ENCODE data around the gene BCHE. TPM values are rescaled to one million over a fixed set of nuclear protein-coding genes. Genes with fewer than 3 reads are reported as not detected.
A peak's percentile ranks its signal among the peaks of the same experiment; 100 is the strongest.

BCHE gene
- total and polyA plus RNA-seq, 2 experiments from 2014 or later, result 4.1 to 9.5 TPM

- WGBS (ENCODE audit: low lambda C conversion rate, missing lambda C conversion rate), result 67% methylated on average over 3 of the region's 3 CpGs
- no peak overlapping the region for H3K4me2 ChIP-seq
- peak; percentile 11 for DNase-seq (ENCODE audit: low spot score)
- H3K27ac ChIP-seq, result no peak overlapping the region
- no peak overlapping the region for H2AFZ ChIP-seq
- no peaks in the 10 kb centered on the region for H3K9me3 ChIP-seq (ENCODE audit: low read depth)
- no peak for TF ChIP-seq EZH2 (IDR thresholded peaks at IDR 0.05; ENCODE audit: borderline replicate concordance)
- TF ChIP-seq EZH2phosphoT487 (IDR thresholded peaks at IDR 0.05; ENCODE audit: low read depth, severe bottlenecking, unreplicated experiment), result no peak
- TF ChIP-seq, protein P1, sequence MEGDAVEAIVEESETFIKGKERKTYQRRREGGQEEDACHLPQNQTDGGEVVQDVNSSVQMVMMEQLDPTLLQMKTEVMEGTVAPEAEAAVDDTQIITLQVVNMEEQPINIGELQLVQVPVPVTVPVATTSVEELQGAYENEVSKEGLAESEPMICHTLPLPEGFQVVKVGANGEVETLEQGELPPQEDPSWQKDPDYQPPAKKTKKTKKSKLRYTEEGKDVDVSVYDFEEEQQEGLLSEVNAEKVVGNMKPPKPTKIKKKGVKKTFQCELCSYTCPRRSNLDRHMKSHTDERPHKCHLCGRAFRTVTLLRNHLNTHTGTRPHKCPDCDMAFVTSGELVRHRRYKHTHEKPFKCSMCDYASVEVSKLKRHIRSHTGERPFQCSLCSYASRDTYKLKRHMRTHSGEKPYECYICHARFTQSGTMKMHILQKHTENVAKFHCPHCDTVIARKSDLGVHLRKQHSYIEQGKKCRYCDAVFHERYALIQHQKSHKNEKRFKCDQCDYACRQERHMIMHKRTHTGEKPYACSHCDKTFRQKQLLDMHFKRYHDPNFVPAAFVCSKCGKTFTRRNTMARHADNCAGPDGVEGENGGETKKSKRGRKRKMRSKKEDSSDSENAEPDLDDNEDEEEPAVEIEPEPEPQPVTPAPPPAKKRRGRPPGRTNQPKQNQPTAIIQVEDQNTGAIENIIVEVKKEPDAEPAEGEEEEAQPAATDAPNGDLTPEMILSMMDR (IDR thresholded peaks at IDR 0.05; ENCODE audit: poor library complexity), result no peak
- H3K4me1 ChIP-seq (ENCODE audit: insufficient read depth), result peaks cover 3% of the 10 kb centered on the region
- H3K79me2 ChIP-seq, result no peaks in the 10 kb centered on the region
- no peaks in the 10 kb centered on the region for H4K20me1 ChIP-seq (ENCODE audit: insufficient read depth, poor library complexity, severe bottlenecking)
- H3K4me3 ChIP-seq, result no peak overlapping the region
- H3K36me3 ChIP-seq (replicated peaks; ENCODE audit: insufficient read depth, low read depth), result no peaks in the 10 kb centered on the region
- no peaks in the 10 kb centered on the region for H3K27me3 ChIP-seq
- no peaks in the 10 kb centered on the region for H3K9me2 ChIP-seq (replicated peaks; ENCODE audit: insufficient read depth)
These were observed 36.3 kb downstream of the BCHE start for GRCh38 chr3:165800970-165801369.

- 90% methylated on average over 1 of the region's 1 CpG for WGBS (ENCODE audit: low lambda C conversion rate, missing lambda C conversion rate)
- TF ChIP-seq EZH2 (IDR thresholded peaks at IDR 0.05; ENCODE audit: borderline replicate concordance), result no peak
- TF ChIP-seq, protein P1 (IDR thresholded peaks at IDR 0.05; ENCODE audit: poor library complexity), result no peak
- no peak for TF ChIP-seq EZH2phosphoT487 (IDR thresholded peaks at IDR 0.05; ENCODE audit: low read depth, severe bottlenecking, unreplicated experiment)
- H3K9me2 ChIP-seq (replicated peaks; ENCODE audit: insufficient read depth), result no peaks in the 10 kb centered on the region
These were observed 38.2 kb downstream of the BCHE start for GRCh38 chr3:165799026-165799425.

DNA sequence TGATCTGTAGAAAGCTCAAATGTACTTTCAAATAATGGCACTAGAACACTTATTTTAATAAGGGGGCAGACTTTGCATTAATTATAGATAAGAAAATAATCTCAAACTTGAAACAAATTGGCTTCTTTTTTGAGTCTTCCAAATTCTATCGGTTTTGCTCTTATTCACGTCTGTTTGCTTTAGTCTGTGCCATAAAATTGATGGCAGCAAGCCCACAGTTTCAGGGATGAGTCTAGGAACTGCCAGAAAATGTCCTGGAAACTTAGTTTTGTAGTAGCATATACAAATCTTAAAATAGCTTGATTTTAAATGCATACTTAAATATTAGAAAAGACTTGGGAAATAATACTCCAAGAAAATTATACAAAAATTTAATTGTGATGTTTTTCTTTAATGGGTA is 39.7 kb downstream of the BCHE start:
- H4K20me1 ChIP-seq (ENCODE audit: insufficient read depth, poor library complexity, severe bottlenecking), result no peaks in the 10 kb centered on the region
- peaks cover 3% of the 10 kb centered on the region for H3K4me1 ChIP-seq (ENCODE audit: insufficient read depth)
- no peaks in the 10 kb centered on the region for H3K36me3 ChIP-seq (replicated peaks; ENCODE audit: insufficient read depth, low read depth)
- H3K9me2 ChIP-seq (replicated peaks; ENCODE audit: insufficient read depth), result no peaks in the 10 kb centered on the region
- WGBS (ENCODE audit: low lambda C conversion rate, missing lambda C conversion rate), result 74% methylated on average over 2 of the region's 2 CpGs
- no peak overlapping the region for H2AFZ ChIP-seq
- H3K27ac ChIP-seq, result no peak overlapping the region
- no peaks in the 10 kb centered on the region for H3K79me2 ChIP-seq
- DNase-seq (ENCODE audit: low spot score), result no peak
- TF ChIP-seq EZH2phosphoT487 (IDR thresholded peaks at IDR 0.05; ENCODE audit: low read depth, severe bottlenecking, unreplicated experiment) (no peak), EZH2 (IDR thresholded peaks at IDR 0.05; ENCODE audit: borderline replicate concordance) (no peak)
- TF ChIP-seq, protein P1 (IDR thresholded peaks at IDR 0.05; ENCODE audit: poor library complexity), result no peak
- H3K4me2 ChIP-seq, result no peak overlapping the region
- no peaks in the 10 kb centered on the region for H3K27me3 ChIP-seq
- no peak overlapping the region for H3K4me3 ChIP-seq
- H3K9me3 ChIP-seq (ENCODE audit: low read depth), result no peaks in the 10 kb centered on the region

More at GRCh38 chr3:165799026-165799425, 38.2 kb downstream of the BCHE start:
- H2AFZ ChIP-seq, result no peak overlapping the region
- no peaks in the 10 kb centered on the region for H3K79me2 ChIP-seq
- DNase-seq (ENCODE audit: low spot score), result no peak
- H3K4me2 ChIP-seq, result no peak overlapping the region
- H3K9me3 ChIP-seq (ENCODE audit: low read depth), result no peaks in the 10 kb centered on the region
- H3K36me3 ChIP-seq (replicated peaks; ENCODE audit: insufficient read depth, low read depth), result no peaks in the 10 kb centered on the region
- no peaks in the 10 kb centered on the region for H3K27me3 ChIP-seq
- H3K4me1 ChIP-seq (ENCODE audit: insufficient read depth), result peaks cover 3% of the 10 kb centered on the region
- H3K4me3 ChIP-seq, result no peak overlapping the region
- no peak overlapping the region for H3K27ac ChIP-seq
- H4K20me1 ChIP-seq (ENCODE audit: insufficient read depth, poor library complexity, severe bottlenecking), result no peaks in the 10 kb centered on the region

- TF ChIP-seq EZH2 (IDR thresholded peaks at IDR 0.05; ENCODE audit: borderline replicate concordance) (no peak), EZH2phosphoT487 (IDR thresholded peaks at IDR 0.05; ENCODE audit: low read depth, severe bottlenecking, unreplicated experiment) (no peak)
- TF ChIP-seq, protein P1 (IDR thresholded peaks at IDR 0.05; ENCODE audit: poor library complexity), result no peak
- Histone ChIP-seq H3K9me2 (replicated peaks; ENCODE audit: insufficient read depth) (no peaks in the 10 kb centered on the region), H3K36me3 (replicated peaks; ENCODE audit: insufficient read depth, low read depth) (no peaks in the 10 kb centered on the region), H3K27me3 (no peaks in the 10 kb centered on the region), H3K27ac (no peak overlapping the region), H3K79me2 (no peaks in the 10 kb centered on the region), H2AFZ (no peak overlapping the region), H3K4me1 (ENCODE audit: insufficient read depth) (peaks cover 3% of the 10 kb centered on the region), H3K9me3 (ENCODE audit: low read depth) (no peaks in the 10 kb centered on the region), H3K4me3 (no peak overlapping the region), H4K20me1 (ENCODE audit: insufficient read depth, poor library complexity, severe bottlenecking) (no peaks in the 10 kb centered on the region), H3K4me2 (no peak overlapping the region)
- WGBS (ENCODE audit: low lambda C conversion rate, missing lambda C conversion rate), result 54% methylated on average over 2 of the region's 2 CpGs
- DNase-seq (ENCODE audit: low spot score), result no peak
These were observed 40.5 kb downstream of the BCHE start for GRCh38 chr3:165796701-165797100.

All from hepatocyte (in vitro differentiated cells).